ENCODE measurements around the gene POLN. TPM values are rescaled to one million over a fixed set of nuclear protein-coding genes. Genes with fewer than 3 reads are reported as not detected.

The POLN gene
- total and polyA plus RNA-seq, 2 donors from 2014 or later = 1.3 to 3.8 TPM

DNA sequence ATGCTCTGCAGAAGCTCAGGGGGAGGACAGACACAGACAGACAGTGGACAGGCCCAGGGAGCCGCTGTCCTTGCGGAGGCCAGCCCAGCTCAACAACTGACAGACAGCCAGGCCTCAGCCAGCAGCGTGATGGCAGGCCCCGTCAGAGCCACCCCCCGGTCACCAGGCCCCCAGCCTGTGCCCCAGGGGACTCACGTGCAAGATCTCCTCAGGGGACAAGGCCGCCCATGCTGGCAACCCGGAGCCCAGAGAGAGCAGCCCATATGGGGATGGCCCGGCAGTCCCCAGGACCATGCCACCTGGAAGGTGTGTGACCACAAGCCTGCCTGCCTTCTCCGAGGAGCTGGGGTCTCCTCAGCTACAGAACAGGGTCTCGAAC is 48.0 kb upstream of the POLN start:
- Histone ChIP-seq H3K27me3 (ENCODE audit: control insufficient read depth, insufficient read depth, low read length) (no peaks in the 10 kb centered on the region), H3K27ac (ENCODE audit: low read depth in 2 of 2, low read length in 2 of 2) (no peak overlapping the region), H3K4me3 (ENCODE audit: low read length in 3 of 3) (no peak overlapping the region), H3K9ac (ENCODE audit: low read length in 3 of 3) (no peak overlapping the region), H3K9me3 (ENCODE audit: control insufficient read depth in 2 of 3, insufficient read depth in 1 of 3, low read length in 3 of 3) (no peaks in the 10 kb centered on the region), H3K4me1 (ENCODE audit: control insufficient read depth in 2 of 3, insufficient read depth in 2 of 3, low read depth in 1 of 3, low read length in 3 of 3) (peaks cover 0 to 4% (median 0%) of the 10 kb centered on the region in 3 donors), H3K36me3 (ENCODE audit: control insufficient read depth in 2 of 3, insufficient read depth in 3 of 3, low read length in 3 of 3) (no peaks in the 10 kb centered on the region)
- TF ChIP-seq, protein P1, sequence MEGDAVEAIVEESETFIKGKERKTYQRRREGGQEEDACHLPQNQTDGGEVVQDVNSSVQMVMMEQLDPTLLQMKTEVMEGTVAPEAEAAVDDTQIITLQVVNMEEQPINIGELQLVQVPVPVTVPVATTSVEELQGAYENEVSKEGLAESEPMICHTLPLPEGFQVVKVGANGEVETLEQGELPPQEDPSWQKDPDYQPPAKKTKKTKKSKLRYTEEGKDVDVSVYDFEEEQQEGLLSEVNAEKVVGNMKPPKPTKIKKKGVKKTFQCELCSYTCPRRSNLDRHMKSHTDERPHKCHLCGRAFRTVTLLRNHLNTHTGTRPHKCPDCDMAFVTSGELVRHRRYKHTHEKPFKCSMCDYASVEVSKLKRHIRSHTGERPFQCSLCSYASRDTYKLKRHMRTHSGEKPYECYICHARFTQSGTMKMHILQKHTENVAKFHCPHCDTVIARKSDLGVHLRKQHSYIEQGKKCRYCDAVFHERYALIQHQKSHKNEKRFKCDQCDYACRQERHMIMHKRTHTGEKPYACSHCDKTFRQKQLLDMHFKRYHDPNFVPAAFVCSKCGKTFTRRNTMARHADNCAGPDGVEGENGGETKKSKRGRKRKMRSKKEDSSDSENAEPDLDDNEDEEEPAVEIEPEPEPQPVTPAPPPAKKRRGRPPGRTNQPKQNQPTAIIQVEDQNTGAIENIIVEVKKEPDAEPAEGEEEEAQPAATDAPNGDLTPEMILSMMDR (IDR thresholded peaks at IDR 0.05; ENCODE audit: borderline replicate concordance, extremely low read depth, insufficient read depth) = no peak
- DNase-seq = no peak
- FAIRE-seq = no peak
- intact Hi-C loops (cut with DNase I) = no loop called here

DNA sequence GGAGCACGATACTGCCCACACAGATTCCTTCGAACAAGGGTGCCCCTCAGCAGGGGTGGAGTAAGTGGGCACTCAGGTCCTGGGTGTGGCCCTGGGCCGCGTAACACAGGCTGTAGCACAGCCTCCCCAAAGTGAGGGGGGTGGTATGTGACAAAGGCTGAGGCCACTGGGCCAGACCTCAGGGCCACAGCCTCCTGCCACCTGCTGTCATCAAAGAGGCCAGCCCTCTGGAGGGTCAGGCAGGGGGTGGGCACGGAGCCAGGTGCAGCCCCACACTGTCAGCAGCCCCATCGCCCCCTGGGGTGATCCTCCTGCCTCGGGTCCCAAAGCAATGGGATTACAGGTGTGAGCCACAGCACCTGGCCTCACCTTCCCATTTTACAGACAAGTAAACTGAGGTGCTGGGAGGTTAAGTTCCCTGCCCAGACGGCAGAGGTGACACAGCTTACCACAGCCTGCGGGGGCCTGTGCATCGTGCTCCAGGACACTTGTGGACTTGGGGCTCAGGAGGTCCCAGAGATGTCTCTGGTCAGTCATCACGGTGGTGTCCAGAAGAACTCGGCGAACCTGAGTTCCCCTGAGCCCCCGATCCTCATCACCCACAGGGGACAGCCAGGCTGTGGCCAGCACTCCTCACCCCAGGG is 47.5 kb upstream of the POLN start:
- intact Hi-C loops (cut with DNase I) = no loop called here
- Histone ChIP-seq H3K36me3 (ENCODE audit: control insufficient read depth in 2 of 3, insufficient read depth in 3 of 3, low read length in 3 of 3) (no peaks in the 10 kb centered on the region), H3K4me3 (ENCODE audit: low read length in 3 of 3) (no peak overlapping the region), H3K27ac (ENCODE audit: low read depth in 2 of 2, low read length in 2 of 2) (no peak overlapping the region), H3K27me3 (ENCODE audit: control insufficient read depth, insufficient read depth, low read length) (no peaks in the 10 kb centered on the region), H3K9ac (ENCODE audit: low read length in 3 of 3) (no peak overlapping the region), H3K9me3 (ENCODE audit: control insufficient read depth in 2 of 3, insufficient read depth in 1 of 3, low read length in 3 of 3) (no peaks in the 10 kb centered on the region), H3K4me1 (ENCODE audit: control insufficient read depth in 2 of 3, insufficient read depth in 2 of 3, low read depth in 1 of 3, low read length in 3 of 3) (peaks cover 0 to 4% (median 0%) of the 10 kb centered on the region in 3 donors)
- FAIRE-seq (no peak), DNase-seq (peak in 2 of 5 donors; percentile 5 to 54)
- TF ChIP-seq, protein P1 (IDR thresholded peaks at IDR 0.05; ENCODE audit: borderline replicate concordance, extremely low read depth, insufficient read depth) = no peak

DNA sequence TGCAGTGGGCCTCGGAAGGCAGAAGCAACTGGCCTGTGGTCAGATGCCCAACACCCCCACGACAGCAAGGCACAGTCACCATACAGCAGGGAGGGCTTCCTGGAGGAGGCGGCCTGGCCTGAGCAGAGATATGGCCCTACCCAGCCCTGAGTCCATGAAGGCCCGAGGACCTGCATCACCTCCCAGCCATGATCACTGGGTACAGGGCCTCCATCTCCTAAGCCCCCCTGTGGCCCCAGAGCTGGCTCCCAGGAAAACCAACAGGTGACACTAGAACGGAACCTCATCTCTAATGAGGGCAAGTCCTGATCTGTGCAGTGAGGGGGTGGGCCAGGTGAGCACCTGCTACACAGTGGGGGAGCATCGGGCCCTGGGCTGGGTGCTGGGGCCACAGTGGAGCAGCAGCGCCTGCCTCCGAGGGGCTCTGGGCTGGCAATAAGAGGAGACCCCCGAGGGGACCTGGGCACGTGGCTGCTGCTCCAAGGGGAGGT is 46.2 kb upstream of the POLN start:
- no peaks in the 10 kb centered on the region for H3K27me3 ChIP-seq (ENCODE audit: control insufficient read depth, insufficient read depth, low read length)
- DNase-seq (peak in 1 of 5 donors; percentile 67), FAIRE-seq (no peak)
- H3K9me3 ChIP-seq (ENCODE audit: control insufficient read depth in 2 of 3, insufficient read depth in 1 of 3, low read length in 3 of 3) = no peaks in the 10 kb centered on the region
- no peak overlapping the region for H3K4me3 ChIP-seq (ENCODE audit: low read length in 3 of 3)
- H3K9ac ChIP-seq (ENCODE audit: low read length in 3 of 3) = no peak overlapping the region
- intact Hi-C loops (cut with DNase I) = no loop called here
- peaks cover 0 to 4% (median 0%) of the 10 kb centered on the region in 3 donors for H3K4me1 ChIP-seq (ENCODE audit: control insufficient read depth in 2 of 3, insufficient read depth in 2 of 3, low read depth in 1 of 3, low read length in 3 of 3)
- H3K27ac ChIP-seq (ENCODE audit: low read depth in 2 of 2, low read length in 2 of 2) = no peak overlapping the region
- TF ChIP-seq, protein P1 (IDR thresholded peaks at IDR 0.05; ENCODE audit: borderline replicate concordance, extremely low read depth, insufficient read depth) = no peak
- H3K36me3 ChIP-seq (ENCODE audit: control insufficient read depth in 2 of 3, insufficient read depth in 3 of 3, low read length in 3 of 3) = no peaks in the 10 kb centered on the region

DNA sequence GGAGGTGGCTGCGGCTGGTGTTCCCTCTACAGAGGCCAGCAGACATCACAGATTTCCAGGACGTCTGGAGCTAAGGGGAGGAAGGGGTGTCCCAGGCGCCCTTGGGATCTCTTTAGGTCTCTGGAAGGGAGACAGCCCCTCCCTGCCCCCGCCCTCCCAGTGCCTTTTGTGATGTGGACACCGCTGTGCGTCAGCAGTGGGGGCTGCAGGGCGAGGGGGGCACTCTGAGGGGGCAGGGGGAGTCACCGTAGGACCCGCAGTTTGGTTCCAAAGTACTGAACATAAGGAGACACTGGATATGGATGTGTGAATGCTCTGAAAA is 45.6 kb upstream of the POLN start:
- no peak overlapping the region for H3K4me3 ChIP-seq (ENCODE audit: low read length in 3 of 3)
- FAIRE-seq (no peak), DNase-seq (peak in 1 of 5 donors; percentile 51)
- no peak overlapping the region for H3K9ac ChIP-seq (ENCODE audit: low read length in 3 of 3)
- H3K9me3 ChIP-seq (ENCODE audit: control insufficient read depth in 2 of 3, insufficient read depth in 1 of 3, low read length in 3 of 3) = no peaks in the 10 kb centered on the region
- TF ChIP-seq, protein P1 (IDR thresholded peaks at IDR 0.05; ENCODE audit: borderline replicate concordance, extremely low read depth, insufficient read depth) = no peak
- H3K36me3 ChIP-seq (ENCODE audit: control insufficient read depth in 2 of 3, insufficient read depth in 3 of 3, low read length in 3 of 3) = no peaks in the 10 kb centered on the region
- H3K27me3 ChIP-seq (ENCODE audit: control insufficient read depth, insufficient read depth, low read length) = no peaks in the 10 kb centered on the region
- H3K4me1 ChIP-seq (ENCODE audit: control insufficient read depth in 2 of 3, insufficient read depth in 2 of 3, low read depth in 1 of 3, low read length in 3 of 3) = peaks cover 0 to 4% (median 0%) of the 10 kb centered on the region in 3 donors
- intact Hi-C loops (cut with DNase I) = no loop called here
- H3K27ac ChIP-seq (ENCODE audit: low read depth in 2 of 2, low read length in 2 of 2) = no peak overlapping the region
